Esophagus muscularis mucosa (tissue), 4 donors: Measurements from ENCODE around the gene SORCS2. TPM values are rescaled to one million over a fixed set of nuclear protein-coding genes. Genes with fewer than 3 reads are reported as not detected.

Experiments used
- DNase-seq: peaks from one replicate; pipeline ENCODE4 v3.0.0-alpha.2; 2017; ENCODE audit errors: extremely low spot score
- H3K27ac ChIP-seq, 4 donors: fragments of 200-600 bp; sonication (generic); replicated peaks in 1 of 4; 1 replicate in 3 of 4; 2 replicates in 1 of 4; pipeline ENCODE4 v1.5.1; 2016 to 2019; ENCODE audit warnings: mild to moderate bottlenecking in 1 of 4
- H3K27me3 ChIP-seq, 4 donors: fragments of 200-600 bp; sonication (generic); one replicate each; pipeline versions ENCODE4 v1.5.1 to v1.6.0; 2016 to 2019
- H3K36me3 ChIP-seq, 4 donors: fragments of 200-600 bp; sonication (generic); one replicate each; pipeline ENCODE4 v1.5.1; 2016 to 2019
- H3K4me1 ChIP-seq, 4 donors: fragments of 200-600 bp; sonication (generic); one replicate each; pipeline ENCODE4 v1.5.1; 2016 to 2019
- H3K4me3 ChIP-seq, 4 donors: fragments of 200-600 bp; sonication (generic); 1 replicate in 2 of 4; 2 replicates in 2 of 4; pipeline ENCODE4 v1.5.1; 2016 to 2019; ENCODE audit warnings: mild to moderate bottlenecking in 4 of 4, moderate library complexity in 1 of 4
- H3K9me3 ChIP-seq, 4 donors: fragments of 200-600 bp; sonication (generic); 1 replicate in 3 of 4; 2 replicates in 1 of 4; pipeline ENCODE4 v1.5.1; 2016 to 2019
- EP300 ChIP-seq: sonication (generic); formaldehyde crosslinking; IDR thresholded peaks from one replicate; pipeline ENCODE4 v1.6.1; 2017; ENCODE audit warnings: antibody characterized with exemption
- POLR2A ChIP-seq: fragments of 450-650 bp; IDR thresholded peaks from one replicate; pipeline ENCODE4 v1.6.1; 2017; ENCODE audit warnings: antibody characterized with exemption, moderate library complexity, mild to moderate bottlenecking, low read depth
- POLR2AphosphoS5 ChIP-seq, 2 donors: sonication (generic); formaldehyde crosslinking; IDR thresholded peaks; one replicate each; pipeline ENCODE4 v1.6.1; 2017; ENCODE audit warnings: antibody characterized with exemption in 2 of 2
- WGBS: methylation state at CpG from one replicate; pipeline ENCODE4 v1.1.5; 2018; 5-methylcytosine and 5-hydroxymethylcytosine counted together
- intact Hi-C: fragments of 100-400 bp; cut with DNase I; formaldehyde crosslinking; loops from one replicate; pipeline ENCODE4 v1.15.1; 2023
- total RNA-seq, 4 donors: library from RNA; depleted of rRNA; stranded (reverse); fragments of >200 nt; gene quantifications; one replicate each; pipeline versions ENCODE4 v1.1.0 to v1.2.1, GENCODE V29; 2016
- TF ChIP-seq, protein P1 (sequence below), 3 experiments: fragments of 200-600 bp in 2 of 3; fragments of 450-650 bp in 1 of 3; sonication (generic) in 2 of 3; IDR thresholded peaks; one replicate each; pipeline ENCODE4 v1.5.1; 2017 to 2019; ENCODE audit warnings: antibody characterized with exemption in 3 of 3, mild to moderate bottlenecking in 2 of 3, moderate library complexity in 1 of 3

Gene SORCS2
- total RNA-seq, 4 donors from 2014 or later = 3.3 to 10.1 (median 4.3) TPM

DNA sequence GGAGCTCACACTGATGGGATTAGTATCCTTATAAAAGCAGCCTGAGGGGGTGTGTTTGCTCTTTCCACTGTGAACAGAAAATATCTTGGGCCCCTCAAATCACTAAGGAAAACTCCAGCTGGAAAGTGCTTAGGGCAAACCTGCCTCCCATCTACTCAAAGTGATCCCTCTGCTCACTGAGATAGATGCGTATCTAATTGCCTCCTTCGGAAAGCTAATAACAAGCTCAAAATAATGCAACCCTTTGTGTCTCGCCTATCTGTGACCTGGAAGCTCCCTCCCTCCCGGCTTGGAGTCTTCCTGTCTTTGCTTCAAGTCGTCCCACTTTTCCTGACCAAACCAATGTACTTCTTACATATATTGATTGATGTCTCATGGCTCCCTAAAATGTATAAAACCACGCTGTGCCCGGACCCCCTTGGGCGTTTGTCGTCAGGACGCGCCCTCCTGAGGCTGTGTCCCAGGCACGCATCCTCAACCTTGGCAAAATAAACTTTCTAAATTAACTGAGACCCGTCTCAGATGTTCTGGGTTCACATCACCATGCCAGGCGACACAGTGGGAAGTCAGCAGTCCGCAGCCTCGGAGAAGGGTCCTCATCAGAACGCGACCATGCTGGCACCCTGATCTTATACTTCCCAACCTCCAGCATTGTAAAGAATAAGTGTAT, 34.1 kb upstream of the SORCS2 start:
- H3K27me3 ChIP-seq = no peaks in the 10 kb centered on the region
- intact Hi-C loops = no loop called here
- no peaks in the 10 kb centered on the region for H3K36me3 ChIP-seq
- WGBS = 91% methylated on average over 18 of the region's 18 CpGs
- H3K27ac ChIP-seq = no peak overlapping the region
- H3K4me1 ChIP-seq = peaks cover 8 to 33% (median 24%) of the 10 kb centered on the region in 4 donors
- DNase-seq = no peak
- no peak overlapping the region for H3K4me3 ChIP-seq
- TF ChIP-seq EP300 = no peak
- TF ChIP-seq POLR2AphosphoS5 (IDR thresholded peaks at IDR 0.05) = no peak
- no peak for TF ChIP-seq POLR2A
- TF ChIP-seq, protein P1, sequence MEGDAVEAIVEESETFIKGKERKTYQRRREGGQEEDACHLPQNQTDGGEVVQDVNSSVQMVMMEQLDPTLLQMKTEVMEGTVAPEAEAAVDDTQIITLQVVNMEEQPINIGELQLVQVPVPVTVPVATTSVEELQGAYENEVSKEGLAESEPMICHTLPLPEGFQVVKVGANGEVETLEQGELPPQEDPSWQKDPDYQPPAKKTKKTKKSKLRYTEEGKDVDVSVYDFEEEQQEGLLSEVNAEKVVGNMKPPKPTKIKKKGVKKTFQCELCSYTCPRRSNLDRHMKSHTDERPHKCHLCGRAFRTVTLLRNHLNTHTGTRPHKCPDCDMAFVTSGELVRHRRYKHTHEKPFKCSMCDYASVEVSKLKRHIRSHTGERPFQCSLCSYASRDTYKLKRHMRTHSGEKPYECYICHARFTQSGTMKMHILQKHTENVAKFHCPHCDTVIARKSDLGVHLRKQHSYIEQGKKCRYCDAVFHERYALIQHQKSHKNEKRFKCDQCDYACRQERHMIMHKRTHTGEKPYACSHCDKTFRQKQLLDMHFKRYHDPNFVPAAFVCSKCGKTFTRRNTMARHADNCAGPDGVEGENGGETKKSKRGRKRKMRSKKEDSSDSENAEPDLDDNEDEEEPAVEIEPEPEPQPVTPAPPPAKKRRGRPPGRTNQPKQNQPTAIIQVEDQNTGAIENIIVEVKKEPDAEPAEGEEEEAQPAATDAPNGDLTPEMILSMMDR (IDR thresholded peaks at IDR 0.05) = no peak
- H3K9me3 ChIP-seq = no peaks in the 10 kb centered on the region

DNA sequence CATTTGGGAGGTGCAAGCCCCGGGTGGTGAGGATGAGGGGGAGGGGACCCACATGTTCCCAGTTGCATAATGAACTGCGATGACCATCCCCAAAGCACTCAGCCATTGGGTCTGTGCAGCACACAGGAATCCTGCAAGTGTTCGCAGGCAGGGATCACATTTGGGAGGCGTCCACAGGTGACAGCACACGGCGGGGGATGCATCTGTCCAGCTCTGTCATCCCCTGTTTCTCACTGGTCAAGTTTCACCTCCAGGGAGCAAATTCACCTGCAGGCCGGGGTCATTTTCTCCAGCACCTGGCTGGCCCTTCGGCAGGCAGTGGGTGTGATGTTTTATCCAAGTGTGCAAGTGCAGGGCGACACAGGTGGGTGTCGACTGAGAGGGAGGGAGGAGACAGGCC, 33.3 kb upstream of the SORCS2 start:
- Histone ChIP-seq H3K36me3 (no peaks in the 10 kb centered on the region), H3K27me3 (no peaks in the 10 kb centered on the region), H3K27ac (no peak overlapping the region), H3K4me3 (no peak overlapping the region), H3K9me3 (no peaks in the 10 kb centered on the region), H3K4me1 (peaks cover 8 to 33% (median 24%) of the 10 kb centered on the region in 4 donors)
- TF ChIP-seq, protein P1 (IDR thresholded peaks at IDR 0.05) = no peak
- TF ChIP-seq POLR2A (no peak), EP300 (no peak), POLR2AphosphoS5 (IDR thresholded peaks at IDR 0.05) (no peak)
- WGBS = 84% methylated on average over 10 of the region's 10 CpGs
- DNase-seq = no peak
- intact Hi-C loops = no loop called here

DNA sequence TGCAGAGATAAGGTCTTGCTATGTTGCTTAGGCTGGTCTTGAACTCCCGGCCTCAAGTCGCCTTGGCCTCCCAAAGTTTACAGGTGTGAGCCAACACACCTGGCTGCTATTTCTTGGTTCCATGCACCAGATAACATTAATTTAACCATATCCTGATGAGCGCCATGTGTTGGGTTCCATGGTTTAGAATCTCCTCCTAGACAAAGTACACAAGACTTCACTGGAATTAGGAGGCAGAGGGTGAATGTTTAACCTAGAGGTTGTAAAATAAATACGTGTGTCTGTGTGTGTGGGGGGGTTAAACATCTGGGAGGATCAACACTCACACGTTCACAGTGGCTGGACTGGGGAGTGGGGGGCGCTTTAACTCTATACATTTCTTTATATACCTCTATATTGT, 32.4 kb upstream of the SORCS2 start:
- DNase-seq = no peak
- Histone ChIP-seq H3K4me1 (peaks cover 8 to 33% (median 24%) of the 10 kb centered on the region in 4 donors), H3K27ac (no peak overlapping the region), H3K36me3 (no peaks in the 10 kb centered on the region), H3K9me3 (no peaks in the 10 kb centered on the region), H3K27me3 (no peaks in the 10 kb centered on the region), H3K4me3 (no peak overlapping the region)
- WGBS = 77% methylated on average over 6 of the region's 6 CpGs
- no peak for TF ChIP-seq POLR2A
- TF ChIP-seq, protein P1 (IDR thresholded peaks at IDR 0.05) = no peak
- TF ChIP-seq POLR2AphosphoS5 (IDR thresholded peaks at IDR 0.05) = no peak
- TF ChIP-seq EP300 = no peak
- intact Hi-C loops = no loop called here

DNA sequence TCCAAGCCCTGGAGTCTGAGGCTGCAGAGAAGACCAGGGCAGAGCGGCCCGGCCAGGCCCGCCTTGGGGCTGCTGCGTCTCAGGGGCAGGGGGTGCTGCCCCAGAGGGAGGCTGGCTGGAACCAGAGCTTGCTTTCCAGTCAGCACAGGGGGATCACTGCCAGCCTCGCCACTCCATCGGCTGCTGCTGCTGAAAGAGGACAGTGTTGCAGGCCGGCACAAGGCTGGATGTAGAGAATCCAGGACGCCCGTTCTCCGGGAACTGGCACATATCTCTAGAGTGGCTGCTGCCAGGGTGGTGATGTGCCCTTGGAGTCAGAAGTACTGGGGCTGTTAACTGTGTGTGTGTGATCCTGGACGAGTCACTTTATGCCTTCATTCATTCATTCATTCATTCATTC, 31.9 kb upstream of the SORCS2 start:
- 90% methylated on average over 5 of the region's 11 CpGs for WGBS
- Histone ChIP-seq H3K27me3 (no peaks in the 10 kb centered on the region), H3K27ac (no peak overlapping the region), H3K4me1 (peaks cover 8 to 33% (median 24%) of the 10 kb centered on the region in 4 donors), H3K36me3 (no peaks in the 10 kb centered on the region), H3K4me3 (no peak overlapping the region), H3K9me3 (no peaks in the 10 kb centered on the region)
- no peak for TF ChIP-seq EP300
- TF ChIP-seq, protein P1 (IDR thresholded peaks at IDR 0.05) = no peak
- no peak for TF ChIP-seq POLR2A
- TF ChIP-seq POLR2AphosphoS5 (IDR thresholded peaks at IDR 0.05) = no peak
- no peak for DNase-seq
- intact Hi-C loops = no loop called here
